CD14-positive monocyte (primary cell): ENCODE data around the gene HGFAC. TPM values are rescaled to one million over a fixed set of nuclear protein-coding genes. Genes with fewer than 3 reads are reported as not detected.

ENCODE experiments used
- DNase-seq, 3 donors: peaks; one replicate each; pipeline ENCODE4 v3.0.0-alpha.2; 2011 to 2022
- H2AFZ ChIP-seq: 2 replicates; pipeline ENCODE4 v1.6.0; 2012; ENCODE audit warnings: mild to moderate bottlenecking, low read depth, low read length, inconsistent platforms; ENCODE audit not compliant: insufficient read depth, poor library complexity, severe bottlenecking
- H3K27ac ChIP-seq, 2 donors: 1 replicate in 1 of 2; 2 replicates in 1 of 2; pipeline ENCODE4 v1.5.1; 2012 to 2013; ENCODE audit warnings: low read length in 2 of 2, control low read depth in 1 of 2, inconsistent platforms in 1 of 2, low read depth in 1 of 2, mild to moderate bottlenecking in 1 of 2
- H3K27me3 ChIP-seq, 2 donors: one replicate each; pipeline versions ENCODE4 v1.6.0 to v1.6.1; 2011 to 2013; ENCODE audit warnings: low read length in 2 of 2; ENCODE audit not compliant: control insufficient read depth in 2 of 2, insufficient read depth in 2 of 2
- H3K36me3 ChIP-seq, 2 donors: replicated peaks in 1 of 2; 1 replicate in 1 of 2; 2 replicates in 1 of 2; pipeline versions ENCODE4 v1.5.1 to v1.6.1; 2012 to 2013; ENCODE audit warnings: low read length in 2 of 2, control low read depth in 1 of 2, inconsistent platforms in 1 of 2, mild to moderate bottlenecking in 1 of 2; ENCODE audit not compliant: insufficient read depth in 2 of 2, control insufficient read depth in 1 of 2
- H3K4me1 ChIP-seq, 2 donors: 1 replicate in 1 of 2; 2 replicates in 1 of 2; pipeline versions ENCODE4 v1.5.1 to v1.6.1; 2012 to 2013; ENCODE audit warnings: low read length in 2 of 2, control low read depth in 1 of 2, inconsistent platforms in 1 of 2, mild to moderate bottlenecking in 1 of 2, moderate library complexity in 1 of 2; ENCODE audit not compliant: insufficient read depth in 2 of 2, control insufficient read depth in 1 of 2
- H3K4me2 ChIP-seq: replicated peaks from 2 replicates; pipeline ENCODE3; 2012; ENCODE audit warnings: low read length, moderate library complexity, mild to moderate bottlenecking; ENCODE audit not compliant: poor library complexity, severe bottlenecking; ENCODE audit errors: extremely low read depth
- H3K4me3 ChIP-seq, 3 experiments: fragments of 200-600 bp in 1 of 3; sonication (generic) in 1 of 3; replicated peaks in 1 of 3; 1 replicate in 2 of 3; 2 replicates in 1 of 3; pipeline ENCODE4 v1.5.1; 2011 to 2013; ENCODE audit warnings: low read length in 3 of 3, mild to moderate bottlenecking in 3 of 3, control low read depth in 2 of 3, low read depth in 2 of 3, inconsistent platforms in 1 of 3, moderate library complexity in 1 of 3
- H3K79me2 ChIP-seq: 2 replicates; pipeline ENCODE4 v1.6.0; 2012; ENCODE audit warnings: mild to moderate bottlenecking, control low read depth, inconsistent platforms, low read length, moderate library complexity; ENCODE audit not compliant: insufficient read depth
- H3K9ac ChIP-seq: 2 replicates; pipeline ENCODE4 v1.6.0; 2017; ENCODE audit warnings: low read length, mild to moderate bottlenecking; ENCODE audit not compliant: insufficient read depth, poor library complexity, severe bottlenecking
- H3K9me3 ChIP-seq, 2 donors: replicated peaks in 1 of 2; 1 replicate in 1 of 2; 2 replicates in 1 of 2; pipeline versions ENCODE4 v1.5.1 to v1.6.1; 2012 to 2013; ENCODE audit warnings: low read length in 2 of 2, control low read depth in 1 of 2; ENCODE audit not compliant: control insufficient read depth in 1 of 2, insufficient read depth in 1 of 2
- H4K20me1 ChIP-seq: 2 replicates; pipeline ENCODE4 v1.6.0; 2012; ENCODE audit warnings: mild to moderate bottlenecking, low read length, control low read depth, moderate library complexity; ENCODE audit not compliant: insufficient read depth
- H3K27ac Mint-ChIP-seq, 7 donors: one replicate each; pipeline ENCODE4 v1.8.0; 2020; ENCODE audit warnings: mild to moderate bottlenecking in 7 of 7, mixed read lengths in 7 of 7, moderate library complexity in 6 of 7, inconsistent platforms in 2 of 7
- H3K27me3 Mint-ChIP-seq, 3 donors: one replicate each; pipeline ENCODE4 v1.8.0; 2021 to 2022; ENCODE audit warnings: low read depth in 3 of 3, mild to moderate bottlenecking in 3 of 3, mixed read lengths in 3 of 3, moderate library complexity in 3 of 3, inconsistent platforms in 1 of 3
- H3K36me3 Mint-ChIP-seq, 2 donors: one replicate each; pipeline ENCODE4 v1.8.0; 2020; ENCODE audit warnings: mixed read lengths in 2 of 2, inconsistent platforms in 1 of 2, mild to moderate bottlenecking in 1 of 2
- H3K4me1 Mint-ChIP-seq: one replicate; pipeline ENCODE4 v1.8.0; 2020; ENCODE audit warnings: mild to moderate bottlenecking, mixed read lengths
- H3K4me3 Mint-ChIP-seq, 2 donors: one replicate each; pipeline ENCODE4 v1.8.0; 2020; ENCODE audit warnings: mild to moderate bottlenecking in 2 of 2, mixed read lengths in 2 of 2, moderate library complexity in 1 of 2
- H3K9me3 Mint-ChIP-seq, 7 donors: one replicate each; pipeline ENCODE4 v1.8.0; 2020 to 2022; ENCODE audit warnings: mixed read lengths in 7 of 7, mild to moderate bottlenecking in 6 of 7, moderate library complexity in 6 of 7, inconsistent platforms in 2 of 7
- CTCF ChIP-seq: fragments of 200-600 bp; IDR thresholded peaks from one replicate; pipeline ENCODE4 v1.8.0; 2022; ENCODE audit warnings: antibody characterized with exemption, mild to moderate bottlenecking
- WGBS: methylation state at CpG from one replicate; pipeline ENCODE4 v1.1.5; 2013; ENCODE audit warnings: missing lambda C conversion rate; ENCODE audit not compliant: insufficient coverage; 5-methylcytosine and 5-hydroxymethylcytosine counted together
- intact Hi-C, 2 donors: fragments of 100-400 bp; cut with micrococcal nuclease; formaldehyde crosslinking; loops; one replicate each; pipeline versions ENCODE4 v1.15.0 to v1.15.1; 2023
- polyA plus RNA-seq, 3 donors: library from polyadenylated mRNA; depleted of rRNA in 1 of 3; unstranded in 2 of 3; stranded (reverse) in 1 of 3; fragments of 300-500 nt in 2 of 3; fragments of >200 nt in 1 of 3; fragmentation: Illumina TruSeq in 2 of 3; gene quantifications; 1 replicate in 2 of 3; 2 replicates in 1 of 3; pipeline ENCODE4 v1.2.3, GENCODE V29; 2012 to 2021

Gene HGFAC
- polyA plus RNA-seq, 3 donors = 0.17 TPM; not detected in 2

GRCh38 chr4:3471098-3471760 lies 29.5 kb downstream of the HGFAC start:
- 96% methylated on average over 23 of the region's 23 CpGs for WGBS
- H3K36me3 Mint-ChIP-seq = no peaks in the 10 kb centered on the region
- Histone ChIP-seq H3K79me2 (no peaks in the 10 kb centered on the region), H3K4me2 (no peak overlapping the region), H3K4me3 (no peak overlapping the region), H2AFZ (no peak overlapping the region), H3K27me3 (no peaks in the 10 kb centered on the region), H3K36me3 (no peaks in the 10 kb centered on the region), H3K9ac (no peak overlapping the region), H3K27ac (no peak overlapping the region), H3K9me3 (peaks cover 6 to 10% of the 10 kb centered on the region in 2 donors), H3K4me1 (no peaks in the 10 kb centered on the region), H4K20me1 (no peaks in the 10 kb centered on the region)
- H3K27ac Mint-ChIP-seq = peak overlapping the region in 1 of 7 donors; percentile 47
- peaks cover 0 to 2% (median 0%) of the 10 kb centered on the region in 7 donors for H3K9me3 Mint-ChIP-seq
- peaks cover 0 to 10% (median 9%) of the 10 kb centered on the region in 3 donors for H3K27me3 Mint-ChIP-seq
- intact Hi-C loops = no loop called here
- DNase-seq = no peak
- H3K4me3 Mint-ChIP-seq = no peak overlapping the region
- no peak for TF ChIP-seq CTCF
- H3K4me1 Mint-ChIP-seq = no peaks in the 10 kb centered on the region

- TF ChIP-seq CTCF = no peak
- Histone ChIP-seq H3K9ac (no peak overlapping the region), H3K4me3 (no peak overlapping the region), H3K79me2 (no peaks in the 10 kb centered on the region), H3K27me3 (no peaks in the 10 kb centered on the region), H3K4me1 (no peaks in the 10 kb centered on the region), H3K27ac (no peak overlapping the region), H3K9me3 (peaks cover 6 to 10% of the 10 kb centered on the region in 2 donors), H2AFZ (no peak overlapping the region), H3K4me2 (no peak overlapping the region), H3K36me3 (no peaks in the 10 kb centered on the region), H4K20me1 (no peaks in the 10 kb centered on the region)
- WGBS = 82% methylated on average over 11 of the region's 15 CpGs
- no peak for DNase-seq
- Mint-ChIP-seq H3K27ac (no peak overlapping the region), H3K4me1 (no peaks in the 10 kb centered on the region), H3K27me3 (peaks cover 0 to 12% (median 7%) of the 10 kb centered on the region in 3 donors), H3K36me3 (no peaks in the 10 kb centered on the region), H3K4me3 (no peak overlapping the region), H3K9me3 (peaks cover 0 to 2% (median 0%) of the 10 kb centered on the region in 7 donors)
- intact Hi-C loops = no loop called here
Measured at GRCh38 chr4:3471886-3472285, 30.1 kb downstream of the HGFAC start.
